HEK293 (cell line): ENCODE measurements around the gene ANKRD11.

ENCODE experiments used
- CTCF ChIA-PET: fragments of 350-600 bp; formaldehyde crosslinking; extraction: SDS; loops from one replicate; lab custom pipeline; 2021; ENCODE audit warnings: antibody characterized with exemption; lab: Yijun Ruan, JAX
- POLR2A ChIA-PET: fragments of 300-600 bp; formaldehyde crosslinking; extraction: SDS; loops from one replicate; lab custom pipeline; 2020; ENCODE audit warnings: antibody characterized with exemption, inconsistent platforms; lab: Yijun Ruan, JAX
- H3K27ac ChIP-seq: fragments of 200-500 bp; sonication (Bioruptor generic); 2 replicates; pipeline ENCODE4 v1.5.1; 2014; ENCODE audit warnings: low read depth, low read length, control low read depth, inconsistent platforms; ENCODE audit errors: extremely low read depth
- H3K36me3 ChIP-seq, 2 experiments: fragments of 200-500 bp in 1 of 2; sonication (Bioruptor generic) in 1 of 2; 1 replicate in 1 of 2; 2 replicates in 1 of 2; pipeline ENCODE4 v1.5.1; 2014 to 2017; ENCODE audit warnings: inconsistent platforms in 2 of 2, low read length in 2 of 2; ENCODE audit not compliant: control insufficient read depth in 2 of 2, insufficient read depth in 1 of 2
- H3K4me1 ChIP-seq: fragments of 200-500 bp; sonication (Bioruptor generic); 2 replicates; pipeline ENCODE4 v1.5.1; 2014; ENCODE audit warnings: mild to moderate bottlenecking, low read length, inconsistent platforms; ENCODE audit not compliant: control insufficient read depth, insufficient read depth
- H3K4me3 ChIP-seq: 2 replicates; pipeline ENCODE4 v1.5.1; 2011; ENCODE audit warnings: low read depth, mild to moderate bottlenecking, control low read depth, low read length, moderate library complexity
- H3K9me3 ChIP-seq: fragments of 200-500 bp; sonication (Bioruptor generic); 2 replicates; pipeline ENCODE4 v1.5.1; 2014; ENCODE audit warnings: low read depth, low read length, inconsistent platforms; ENCODE audit not compliant: control insufficient read depth, insufficient read depth
- BCL11A ChIP-seq: fragments of 450-650 bp; formaldehyde crosslinking; IDR thresholded peaks from 2 replicates; pipeline ENCODE4 v1.5.1; 2016; ENCODE audit warnings: low read depth, missing biosample characterization, missing genetic modification characterization
- GFI1B ChIP-seq: fragments of 450-650 bp; formaldehyde crosslinking; IDR thresholded peaks from 2 replicates; pipeline ENCODE4 v1.5.1; 2016; ENCODE audit warnings: missing biosample characterization, missing genetic modification characterization
- KLF8 ChIP-seq: fragments of 450-650 bp; formaldehyde crosslinking; IDR thresholded peaks from 2 replicates; pipeline ENCODE4 v1.5.1; 2016; ENCODE audit warnings: missing biosample characterization, missing genetic modification characterization
- ZNF132 ChIP-seq: fragments of 450-650 bp; formaldehyde crosslinking; IDR thresholded peaks from 2 replicates; pipeline ENCODE4 v1.5.1; 2017; ENCODE audit warnings: missing biosample characterization, missing genetic modification characterization, borderline replicate concordance
- ZNF133 ChIP-seq: fragments of 450-650 bp; formaldehyde crosslinking; IDR thresholded peaks from 2 replicates; pipeline ENCODE4 v1.5.1; 2016; ENCODE audit warnings: missing biosample characterization, missing genetic modification characterization
- ZNF311 ChIP-seq: fragments of 450-650 bp; formaldehyde crosslinking; IDR thresholded peaks from 2 replicates; pipeline ENCODE4 v1.5.1; 2017; ENCODE audit warnings: missing biosample characterization, missing genetic modification characterization, borderline replicate concordance
- ZNF629 ChIP-seq: fragments of 450-650 bp; formaldehyde crosslinking; IDR thresholded peaks from 2 replicates; pipeline ENCODE4 v1.5.1; 2017; ENCODE audit warnings: missing biosample characterization, missing genetic modification characterization
- ZNF768 ChIP-seq: fragments of 450-650 bp; formaldehyde crosslinking; IDR thresholded peaks from 2 replicates; pipeline ENCODE4 v1.5.1; 2018; ENCODE audit warnings: missing biosample characterization, mild to moderate bottlenecking, missing genetic modification characterization
- ZNF843 ChIP-seq: fragments of 450-650 bp; formaldehyde crosslinking; IDR thresholded peaks from 2 replicates; pipeline ENCODE4 v1.5.1; 2016; ENCODE audit warnings: missing biosample characterization, missing genetic modification characterization
- TF ChIP-seq, protein P1 (sequence below): fragments of 450-650 bp; formaldehyde crosslinking; IDR thresholded peaks from 2 replicates; pipeline ENCODE4 v1.5.1; 2016; ENCODE audit warnings: missing biosample characterization, missing genetic modification characterization
- TF ChIP-seq, protein P2 (sequence below): fragments of 450-650 bp; formaldehyde crosslinking; IDR thresholded peaks from 2 replicates; pipeline ENCODE4 v1.5.1; 2016; ENCODE audit warnings: missing biosample characterization, missing genetic modification characterization
- TF ChIP-seq, protein P3 (sequence below): fragments of 450-650 bp; formaldehyde crosslinking; IDR thresholded peaks from 2 replicates; pipeline ENCODE4 v1.5.0; 2017; ENCODE audit warnings: missing biosample characterization, missing genetic modification characterization, borderline replicate concordance
- TF ChIP-seq, protein P4 (sequence below): fragments of 450-650 bp; formaldehyde crosslinking; IDR thresholded peaks from 2 replicates; pipeline ENCODE4 v1.5.1; 2016; ENCODE audit warnings: missing biosample characterization, missing genetic modification characterization

Gene ANKRD11

DNA sequence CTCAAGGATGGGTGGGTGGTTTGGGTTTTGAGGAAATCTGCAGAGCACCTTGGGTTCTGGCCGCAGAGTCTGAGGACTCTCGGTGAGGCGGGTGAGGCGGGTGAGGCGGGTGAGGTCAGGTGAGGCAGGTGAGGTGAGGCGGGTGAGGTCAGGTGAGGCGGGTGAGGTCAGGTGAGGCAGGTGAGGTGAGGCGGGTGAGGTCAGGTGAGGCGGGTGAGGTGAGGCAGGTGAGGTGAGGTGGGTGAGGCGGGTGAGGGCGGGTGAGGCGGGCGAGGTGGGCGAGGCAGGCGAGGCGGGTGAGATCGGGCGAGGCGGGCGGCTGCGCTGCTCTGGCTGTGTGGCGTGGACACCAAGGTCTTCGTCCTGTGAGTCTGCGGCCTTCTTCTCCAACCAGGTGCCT is 46.0 kb upstream of the ANKRD11 start:
- Histone ChIP-seq H3K4me3 (no peak overlapping the region), H3K4me1 (no peaks in the 10 kb centered on the region), H3K36me3 (peaks cover 15 to 90% of the 10 kb centered on the region in 2 experiments; a peak in 2 of 3 replicates), H3K9me3 (no peaks in the 10 kb centered on the region), H3K27ac (no peak overlapping the region)
- TF ChIP-seq ZNF311 (tag by site-specific recombination), result no peak
- TF ChIP-seq KLF8 (tag by site-specific recombination), result peak; percentile 31; the same call in 1 of the 2 replicates
- TF ChIP-seq ZNF132, result no peak
- ChIA-PET POLR2A (no interaction called here), CTCF (no interaction called here)

DNA sequence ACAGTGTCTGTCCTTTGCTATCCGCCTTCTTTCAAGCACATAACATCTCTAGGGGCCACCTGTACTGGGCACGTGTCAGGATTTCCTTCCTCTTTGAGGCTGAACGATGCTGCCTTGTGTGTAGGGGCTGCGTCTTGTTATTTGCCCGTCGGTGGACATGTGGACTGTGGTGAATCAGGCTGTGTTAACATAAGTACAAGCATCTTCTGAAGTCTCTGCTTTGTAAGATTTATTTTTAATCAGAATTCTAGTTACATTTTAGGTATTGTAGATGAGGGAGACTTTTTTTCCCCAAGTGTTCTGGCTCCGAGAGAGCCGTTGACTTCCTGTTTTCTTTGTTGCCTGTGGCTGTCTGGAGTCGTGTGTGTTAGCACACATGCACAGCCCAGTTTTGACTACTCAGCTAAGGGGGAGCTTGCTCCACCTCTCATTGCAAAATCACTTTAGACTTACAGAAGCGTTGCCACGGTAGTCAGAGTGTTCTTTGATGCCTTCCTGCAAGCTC is 43.9 kb upstream of the ANKRD11 start:
- no peaks in the 10 kb centered on the region for H3K9me3 ChIP-seq
- no peak overlapping the region for H3K4me3 ChIP-seq
- no peak for TF ChIP-seq ZNF768
- TF ChIP-seq ZNF843 (tag by site-specific recombination), result no peak
- no peak for TF ChIP-seq ZNF629 (tag by site-specific recombination)
- TF ChIP-seq, protein P1, sequence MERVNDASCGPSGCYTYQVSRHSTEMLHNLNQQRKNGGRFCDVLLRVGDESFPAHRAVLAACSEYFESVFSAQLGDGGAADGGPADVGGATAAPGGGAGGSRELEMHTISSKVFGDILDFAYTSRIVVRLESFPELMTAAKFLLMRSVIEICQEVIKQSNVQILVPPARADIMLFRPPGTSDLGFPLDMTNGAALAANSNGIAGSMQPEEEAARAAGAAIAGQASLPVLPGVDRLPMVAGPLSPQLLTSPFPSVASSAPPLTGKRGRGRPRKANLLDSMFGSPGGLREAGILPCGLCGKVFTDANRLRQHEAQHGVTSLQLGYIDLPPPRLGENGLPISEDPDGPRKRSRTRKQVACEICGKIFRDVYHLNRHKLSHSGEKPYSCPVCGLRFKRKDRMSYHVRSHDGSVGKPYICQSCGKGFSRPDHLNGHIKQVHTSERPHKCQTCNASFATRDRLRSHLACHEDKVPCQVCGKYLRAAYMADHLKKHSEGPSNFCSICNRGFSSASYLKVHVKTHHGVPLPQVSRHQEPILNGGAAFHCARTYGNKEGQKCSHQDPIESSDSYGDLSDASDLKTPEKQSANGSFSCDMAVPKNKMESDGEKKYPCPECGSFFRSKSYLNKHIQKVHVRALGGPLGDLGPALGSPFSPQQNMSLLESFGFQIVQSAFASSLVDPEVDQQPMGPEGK, result no peak
- TF ChIP-seq GFI1B (tag by site-specific recombination), result no peak
- no peak for TF ChIP-seq ZNF133 (tag by site-specific recombination)
- TF ChIP-seq, protein P2, sequence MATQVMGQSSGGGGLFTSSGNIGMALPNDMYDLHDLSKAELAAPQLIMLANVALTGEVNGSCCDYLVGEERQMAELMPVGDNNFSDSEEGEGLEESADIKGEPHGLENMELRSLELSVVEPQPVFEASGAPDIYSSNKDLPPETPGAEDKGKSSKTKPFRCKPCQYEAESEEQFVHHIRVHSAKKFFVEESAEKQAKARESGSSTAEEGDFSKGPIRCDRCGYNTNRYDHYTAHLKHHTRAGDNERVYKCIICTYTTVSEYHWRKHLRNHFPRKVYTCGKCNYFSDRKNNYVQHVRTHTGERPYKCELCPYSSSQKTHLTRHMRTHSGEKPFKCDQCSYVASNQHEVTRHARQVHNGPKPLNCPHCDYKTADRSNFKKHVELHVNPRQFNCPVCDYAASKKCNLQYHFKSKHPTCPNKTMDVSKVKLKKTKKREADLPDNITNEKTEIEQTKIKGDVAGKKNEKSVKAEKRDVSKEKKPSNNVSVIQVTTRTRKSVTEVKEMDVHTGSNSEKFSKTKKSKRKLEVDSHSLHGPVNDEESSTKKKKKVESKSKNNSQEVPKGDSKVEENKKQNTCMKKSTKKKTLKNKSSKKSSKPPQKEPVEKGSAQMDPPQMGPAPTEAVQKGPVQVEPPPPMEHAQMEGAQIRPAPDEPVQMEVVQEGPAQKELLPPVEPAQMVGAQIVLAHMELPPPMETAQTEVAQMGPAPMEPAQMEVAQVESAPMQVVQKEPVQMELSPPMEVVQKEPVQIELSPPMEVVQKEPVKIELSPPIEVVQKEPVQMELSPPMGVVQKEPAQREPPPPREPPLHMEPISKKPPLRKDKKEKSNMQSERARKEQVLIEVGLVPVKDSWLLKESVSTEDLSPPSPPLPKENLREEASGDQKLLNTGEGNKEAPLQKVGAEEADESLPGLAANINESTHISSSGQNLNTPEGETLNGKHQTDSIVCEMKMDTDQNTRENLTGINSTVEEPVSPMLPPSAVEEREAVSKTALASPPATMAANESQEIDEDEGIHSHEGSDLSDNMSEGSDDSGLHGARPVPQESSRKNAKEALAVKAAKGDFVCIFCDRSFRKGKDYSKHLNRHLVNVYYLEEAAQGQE (tag by site-specific recombination), result no peak
- no peak for TF ChIP-seq BCL11A (tag by site-specific recombination)
- TF ChIP-seq, protein P3, sequence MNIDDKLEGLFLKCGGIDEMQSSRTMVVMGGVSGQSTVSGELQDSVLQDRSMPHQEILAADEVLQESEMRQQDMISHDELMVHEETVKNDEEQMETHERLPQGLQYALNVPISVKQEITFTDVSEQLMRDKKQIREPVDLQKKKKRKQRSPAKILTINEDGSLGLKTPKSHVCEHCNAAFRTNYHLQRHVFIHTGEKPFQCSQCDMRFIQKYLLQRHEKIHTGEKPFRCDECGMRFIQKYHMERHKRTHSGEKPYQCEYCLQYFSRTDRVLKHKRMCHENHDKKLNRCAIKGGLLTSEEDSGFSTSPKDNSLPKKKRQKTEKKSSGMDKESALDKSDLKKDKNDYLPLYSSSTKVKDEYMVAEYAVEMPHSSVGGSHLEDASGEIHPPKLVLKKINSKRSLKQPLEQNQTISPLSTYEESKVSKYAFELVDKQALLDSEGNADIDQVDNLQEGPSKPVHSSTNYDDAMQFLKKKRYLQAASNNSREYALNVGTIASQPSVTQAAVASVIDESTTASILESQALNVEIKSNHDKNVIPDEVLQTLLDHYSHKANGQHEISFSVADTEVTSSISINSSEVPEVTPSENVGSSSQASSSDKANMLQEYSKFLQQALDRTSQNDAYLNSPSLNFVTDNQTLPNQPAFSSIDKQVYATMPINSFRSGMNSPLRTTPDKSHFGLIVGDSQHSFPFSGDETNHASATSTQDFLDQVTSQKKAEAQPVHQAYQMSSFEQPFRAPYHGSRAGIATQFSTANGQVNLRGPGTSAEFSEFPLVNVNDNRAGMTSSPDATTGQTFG, result no peak
- TF ChIP-seq, protein P4, sequence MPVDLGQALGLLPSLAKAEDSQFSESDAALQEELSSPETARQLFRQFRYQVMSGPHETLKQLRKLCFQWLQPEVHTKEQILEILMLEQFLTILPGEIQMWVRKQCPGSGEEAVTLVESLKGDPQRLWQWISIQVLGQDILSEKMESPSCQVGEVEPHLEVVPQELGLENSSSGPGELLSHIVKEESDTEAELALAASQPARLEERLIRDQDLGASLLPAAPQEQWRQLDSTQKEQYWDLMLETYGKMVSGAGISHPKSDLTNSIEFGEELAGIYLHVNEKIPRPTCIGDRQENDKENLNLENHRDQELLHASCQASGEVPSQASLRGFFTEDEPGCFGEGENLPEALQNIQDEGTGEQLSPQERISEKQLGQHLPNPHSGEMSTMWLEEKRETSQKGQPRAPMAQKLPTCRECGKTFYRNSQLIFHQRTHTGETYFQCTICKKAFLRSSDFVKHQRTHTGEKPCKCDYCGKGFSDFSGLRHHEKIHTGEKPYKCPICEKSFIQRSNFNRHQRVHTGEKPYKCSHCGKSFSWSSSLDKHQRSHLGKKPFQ (tag by site-specific recombination), result no peak
- POLR2A ChIA-PET, result interaction anchor here (0.5 kb wide), 1 partner anchor 25 kb away, joined by 3 read pairs; no protein-coding TSS in a partner anchor
- no peak overlapping the region for H3K27ac ChIP-seq
- CTCF ChIA-PET, result no interaction called here
- peaks cover 19 to 91% of the 10 kb centered on the region in 2 experiments; a peak in 2 of 3 replicates for H3K36me3 ChIP-seq
- H3K4me1 ChIP-seq, result no peaks in the 10 kb centered on the region
